PC-3 (cell line): ENCODE data around the gene PRR14L. TPM values are rescaled to one million over a fixed set of nuclear protein-coding genes. Genes with fewer than 3 reads are reported as not detected.
"Not testable (repeated sequence)": the region's sequence is repeated elsewhere in the genome, so short reads cannot be mapped to it uniquely, and the experiment has no call there.

Source experiments
- ATAC-seq: fragments of 200-7000 bp; cut with Tn5 transposase; 2 replicates; pipeline ENCODE4 v1.9.1; 2020; ENCODE audit warnings: mild to moderate bottlenecking, moderate library complexity
- BruUV-seq: library from RNA; stranded (reverse); fragments of 400-500 nt; replicated peaks from 2 replicates; lab custom pipeline; 2021; lab: Mats Ljungman, UMichigan
- CTCF ChIA-PET: fragments of 300-600 bp; sonication (Branson Sonifier 250); formaldehyde crosslinking; loops from one replicate; lab custom pipeline; 2022; ENCODE audit warnings: antibody characterized with exemption; lab: Charles Lee
- POLR2A ChIA-PET: fragments of 300-600 bp; sonication (Branson Sonifier 250); formaldehyde crosslinking; loops from one replicate; lab custom pipeline; 2022; ENCODE audit warnings: antibody characterized with exemption; ENCODE audit not compliant: unreplicated experiment; lab: Charles Lee
- DNase-seq: peaks from one replicate; pipeline ENCODE4 v3.0.0-alpha.2; 2015
- H2AFZ ChIP-seq: fragments of 300-600 bp; sonication (generic); 2 replicates; pipeline ENCODE4 v1.6.0; 2016; ENCODE audit warnings: antibody characterized with exemption, low read length
- H3F3A ChIP-seq: fragments of 300-600 bp; sonication (generic); one replicate; pipeline ENCODE4 v1.6.0; 2017; ENCODE audit warnings: antibody characterized with exemption, low read length, control low read depth, mild to moderate bottlenecking; ENCODE audit not compliant: unreplicated experiment
- H3K27ac ChIP-seq: fragments of 300-600 bp; sonication (generic); 2 replicates; pipeline ENCODE4 v1.5.1; 2016; ENCODE audit warnings: mild to moderate bottlenecking, low read length
- H3K27me3 ChIP-seq: fragments of 300-600 bp; sonication (generic); 2 replicates; pipeline ENCODE4 v1.6.1; 2016; ENCODE audit warnings: low read length, mixed read lengths
- H3K36me3 ChIP-seq: fragments of 300-600 bp; sonication (generic); 2 replicates; pipeline ENCODE4 v1.6.1; 2016; ENCODE audit warnings: low read depth, mixed run types, low read length, mixed read lengths
- H3K4me1 ChIP-seq: fragments of 300-600 bp; sonication (generic); 2 replicates; pipeline ENCODE4 v1.5.1; 2016; ENCODE audit warnings: low read length; ENCODE audit not compliant: insufficient read depth
- H3K4me2 ChIP-seq: fragments of 300-600 bp; sonication (generic); 2 replicates; pipeline ENCODE4 v1.6.0; 2016; ENCODE audit warnings: low read length
- H3K4me3 ChIP-seq: fragments of 300-600 bp; sonication (generic); 2 replicates; pipeline ENCODE4 v1.5.1; 2016; ENCODE audit warnings: mild to moderate bottlenecking, low read length, mixed read lengths
- H3K79me2 ChIP-seq: fragments of 300-600 bp; sonication (generic); 2 replicates; pipeline ENCODE4 v1.6.1; 2017; ENCODE audit warnings: low read length, mixed read lengths
- H3K9ac ChIP-seq: fragments of 300-600 bp; sonication (generic); 2 replicates; pipeline ENCODE4 v1.6.0; 2016; ENCODE audit warnings: mild to moderate bottlenecking, low read length
- H3K9me2 ChIP-seq: fragments of 300-600 bp; sonication (generic); replicated peaks from 2 replicates; pipeline ENCODE4 v1.6.1; 2016; ENCODE audit warnings: mixed run types, low read length, mixed read lengths
- H3K9me3 ChIP-seq: fragments of 300-600 bp; sonication (generic); 2 replicates; pipeline ENCODE4 v1.6.1; 2016; ENCODE audit warnings: low read length, mixed read lengths
- H4K20me1 ChIP-seq: fragments of 300-600 bp; sonication (generic); 2 replicates; pipeline ENCODE4 v1.6.1; 2016; ENCODE audit warnings: low read length, mixed read lengths
- EZH2 ChIP-seq: fragments of 300-600 bp; sonication (generic); IDR thresholded peaks from one replicate; pipeline ENCODE4 v1.6.1; 2017; ENCODE audit warnings: antibody characterized with exemption, mild to moderate bottlenecking, low read length; ENCODE audit not compliant: unreplicated experiment
- EZH2phosphoT487 ChIP-seq: fragments of 300-600 bp; sonication (generic); IDR thresholded peaks from 2 replicates; pipeline ENCODE4 v1.6.1; 2018; ENCODE audit warnings: mild to moderate bottlenecking, antibody characterized with exemption, low read length, borderline replicate concordance
- intact Hi-C: fragments of 100-400 bp; cut with micrococcal nuclease; formaldehyde crosslinking; loops from 2 replicates; pipeline ENCODE4 v1.9.0; 2023
- total RNA-seq: library from RNA; depleted of rRNA; stranded (reverse); fragments of >200 nt; gene quantifications from 2 replicates; pipeline ENCODE4 v1.2.3, GENCODE V29; 2014
- TF ChIP-seq, protein P1 (sequence below): fragments of 300-600 bp; sonication (generic); conservative IDR thresholded peaks from 2 replicates; pipeline ENCODE4 v1.5.1; 2017; ENCODE audit warnings: antibody characterized with exemption, low read depth, mild to moderate bottlenecking, low read length

Gene PRR14L
- total RNA-seq, 1 experiment from 2014 or later, result 9.3 TPM

DNA sequence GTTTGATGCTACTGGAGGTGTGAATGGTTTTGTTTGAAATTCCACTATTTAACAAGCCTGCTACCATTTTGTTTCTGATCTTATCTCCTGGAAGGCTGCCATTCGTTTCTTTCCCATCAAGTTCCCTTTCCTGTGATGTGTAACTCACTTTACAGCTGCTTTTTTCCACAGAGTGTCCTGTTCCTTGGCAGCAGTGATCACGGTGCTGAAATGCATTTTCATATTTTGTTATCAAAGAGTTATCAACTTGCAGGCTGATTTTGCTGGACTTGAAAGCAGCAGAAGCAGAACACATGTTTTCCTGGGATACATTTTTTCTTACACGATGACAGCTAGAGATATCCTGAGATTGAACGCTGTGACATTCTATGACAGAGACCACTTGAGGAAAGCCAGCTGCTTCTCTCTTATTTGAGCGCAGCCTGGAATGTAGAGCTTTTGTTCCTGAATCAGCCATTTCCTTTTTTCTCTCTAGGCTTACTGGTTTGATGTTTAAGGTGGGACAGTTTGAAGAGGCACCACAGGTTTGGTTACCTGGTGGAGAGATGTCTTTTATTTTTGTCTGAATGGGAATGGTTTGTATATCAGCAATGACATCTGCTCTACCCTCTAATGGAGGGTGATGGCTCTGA lies 34.7 kb downstream of the PRR14L start:
- ChIA-PET CTCF (no interaction called here), POLR2A (no interaction called here)
- H2AFZ ChIP-seq, result no peak overlapping the region
- H3K4me1 ChIP-seq, result no peaks in the 10 kb centered on the region
- no peak for TF ChIP-seq EZH2phosphoT487
- TF ChIP-seq, protein P1, sequence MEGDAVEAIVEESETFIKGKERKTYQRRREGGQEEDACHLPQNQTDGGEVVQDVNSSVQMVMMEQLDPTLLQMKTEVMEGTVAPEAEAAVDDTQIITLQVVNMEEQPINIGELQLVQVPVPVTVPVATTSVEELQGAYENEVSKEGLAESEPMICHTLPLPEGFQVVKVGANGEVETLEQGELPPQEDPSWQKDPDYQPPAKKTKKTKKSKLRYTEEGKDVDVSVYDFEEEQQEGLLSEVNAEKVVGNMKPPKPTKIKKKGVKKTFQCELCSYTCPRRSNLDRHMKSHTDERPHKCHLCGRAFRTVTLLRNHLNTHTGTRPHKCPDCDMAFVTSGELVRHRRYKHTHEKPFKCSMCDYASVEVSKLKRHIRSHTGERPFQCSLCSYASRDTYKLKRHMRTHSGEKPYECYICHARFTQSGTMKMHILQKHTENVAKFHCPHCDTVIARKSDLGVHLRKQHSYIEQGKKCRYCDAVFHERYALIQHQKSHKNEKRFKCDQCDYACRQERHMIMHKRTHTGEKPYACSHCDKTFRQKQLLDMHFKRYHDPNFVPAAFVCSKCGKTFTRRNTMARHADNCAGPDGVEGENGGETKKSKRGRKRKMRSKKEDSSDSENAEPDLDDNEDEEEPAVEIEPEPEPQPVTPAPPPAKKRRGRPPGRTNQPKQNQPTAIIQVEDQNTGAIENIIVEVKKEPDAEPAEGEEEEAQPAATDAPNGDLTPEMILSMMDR, result no peak
- no peak overlapping the region for H3K9ac ChIP-seq
- no TSS peak for BruUV-seq
- H3K27me3 ChIP-seq, result no peaks in the 10 kb centered on the region
- intact Hi-C loops, result no loop called here
- peaks cover 35% of the 10 kb centered on the region for H3K36me3 ChIP-seq
- no peaks in the 10 kb centered on the region for H3F3A ChIP-seq
- no peaks in the 10 kb centered on the region for H3K9me2 ChIP-seq
- no peak overlapping the region for H3K27ac ChIP-seq
- no peak for DNase-seq
- H3K4me3 ChIP-seq, result no peak overlapping the region
- ATAC-seq, result no peak
- H3K9me3 ChIP-seq, result no peaks in the 10 kb centered on the region
- H4K20me1 ChIP-seq, result no peaks in the 10 kb centered on the region
- H3K79me2 ChIP-seq, result no peaks in the 10 kb centered on the region
- H3K4me2 ChIP-seq, result no peak overlapping the region

- peaks cover 24% of the 10 kb centered on the region for H3K36me3 ChIP-seq
- CTCF ChIA-PET, result not testable (repeated sequence)
Measured at GRCh38 chr22:31711226-31711625, 38.7 kb downstream of the PRR14L start.

DNA sequence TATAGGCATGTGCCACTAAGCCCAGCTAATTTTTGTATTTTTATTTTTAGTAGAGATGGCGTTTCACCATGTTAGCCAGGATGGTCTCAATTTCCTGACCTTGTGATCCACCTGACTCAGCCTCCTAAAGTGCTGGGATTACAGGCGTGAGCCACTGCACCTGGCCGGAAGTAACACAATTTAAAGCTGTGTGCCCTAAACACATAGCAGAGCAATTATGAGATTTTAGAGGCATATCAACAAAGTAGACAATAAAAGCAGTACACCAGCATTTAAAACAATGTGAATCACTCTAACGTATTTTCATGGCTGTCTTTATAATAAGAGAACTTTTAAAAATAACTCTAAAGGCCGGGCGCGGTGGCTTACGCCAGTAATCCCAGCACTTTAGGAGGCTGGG lies 42.4 kb downstream of the PRR14L start:
- TF ChIP-seq EZH2phosphoT487 (no peak), EZH2 (no peak)
- TF ChIP-seq, protein P1, result no peak
- no peak overlapping the region for H3K27ac ChIP-seq
- no peaks in the 10 kb centered on the region for H3K27me3 ChIP-seq
- no peaks in the 10 kb centered on the region for H3K9me3 ChIP-seq
- no peak overlapping the region for H3K9ac ChIP-seq
- H3K4me2 ChIP-seq, result no peak overlapping the region
- H4K20me1 ChIP-seq, result no peaks in the 10 kb centered on the region
- no peaks in the 10 kb centered on the region for H3K4me1 ChIP-seq
- no peaks in the 10 kb centered on the region for H3K79me2 ChIP-seq
- intact Hi-C loops, result no loop called here
- no peaks in the 10 kb centered on the region for H3K9me2 ChIP-seq
- ChIA-PET CTCF (no interaction called here), POLR2A (interaction anchor here (0.6 kb wide), 1 partner anchor 18 kb away, joined by 6 read pairs; no protein-coding TSS in a partner anchor)
- H3K36me3 ChIP-seq, result no peaks in the 10 kb centered on the region; the same call in 1 of the 2 replicates
- H2AFZ ChIP-seq, result no peak overlapping the region
- H3F3A ChIP-seq, result no peaks in the 10 kb centered on the region
- DNase-seq (no peak), ATAC-seq (no peak)
- BruUV-seq, result no TSS peak
- no peak overlapping the region for H3K4me3 ChIP-seq

More at GRCh38 chr22:31711226-31711625, 38.7 kb downstream of the PRR14L start:
- H3K4me2 ChIP-seq, H3K4me1 ChIP-seq, H3K27ac ChIP-seq, H3K79me2 ChIP-seq, BruUV-seq, H3K27me3 ChIP-seq, H4K20me1 ChIP-seq, H2AFZ ChIP-seq, DNase-seq, H3K9ac ChIP-seq, intact Hi-C loops, ATAC-seq, H3K9me2 ChIP-seq, H3K4me3 ChIP-seq, H3K9me3 ChIP-seq, POLR2A ChIA-PET, H3F3A ChIP-seq: not testable (repeated sequence)
